Measurements from ENCODE around the gene DDHD1. TPM values are rescaled to one million over a fixed set of nuclear protein-coding genes. Genes with fewer than 3 reads are reported as not detected.

DDHD1 gene
- total and polyA plus RNA-seq, 2 experiments from 2014 or later, result 11.2 to 28.9 TPM

DNA sequence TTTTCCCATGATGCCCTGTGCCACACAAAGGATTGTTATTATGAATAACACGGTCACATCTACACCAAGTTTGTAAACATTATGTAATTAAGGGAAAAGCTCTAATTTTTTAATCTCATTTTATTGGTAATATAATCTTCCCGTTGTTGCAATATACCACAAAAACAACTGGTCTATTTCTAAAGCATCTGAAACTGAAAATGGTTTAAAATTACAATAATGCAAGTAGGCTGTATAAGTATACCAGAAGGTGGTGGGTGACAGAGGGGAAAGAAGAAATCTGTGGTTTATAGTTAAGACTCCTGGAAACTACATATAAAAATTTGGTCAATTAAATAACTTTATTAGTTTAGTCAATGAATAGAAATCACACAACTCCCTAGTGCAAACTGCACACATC is 5.2 kb downstream of the DDHD1 start:
- Histone ChIP-seq H3K4me2 (no peak overlapping the region), H3K4me3 (no peak overlapping the region), H3K9me2 (ENCODE audit: insufficient read depth) (no peaks in the 10 kb centered on the region), H3K36me3 (ENCODE audit: insufficient read depth) (no peaks in the 10 kb centered on the region), H3K4me1 (ENCODE audit: insufficient read depth) (peaks cover 25% of the 10 kb centered on the region), H3K27me3 (ENCODE audit: insufficient read depth) (peaks cover 19% of the 10 kb centered on the region), H3K79me2 (replicated peaks; ENCODE audit: insufficient read depth) (peaks cover 85% of the 10 kb centered on the region), H4K20me1 (replicated peaks; ENCODE audit: insufficient read depth) (peaks cover 28% of the 10 kb centered on the region), H3F3A (replicated peaks; ENCODE audit: low read depth) (no peaks in the 10 kb centered on the region), H3K27ac (ENCODE audit: low read depth) (no peak overlapping the region), H2AFZ (no peak overlapping the region)
- no peak for ATAC-seq
- no peak for TF ChIP-seq EZH2 (IDR thresholded peaks at IDR 0.05; ENCODE audit: low read depth, unreplicated experiment)
- no peak for TF ChIP-seq NANOG (IDR thresholded peaks at IDR 0.05; ENCODE audit: borderline replicate concordance)
- TF ChIP-seq EZH2phosphoT487 (IDR thresholded peaks at IDR 0.05; ENCODE audit: unreplicated experiment), result no peak
- no peak for TF ChIP-seq JUNB (IDR thresholded peaks at IDR 0.05; ENCODE audit: unreplicated experiment)
- TF ChIP-seq, protein P1, sequence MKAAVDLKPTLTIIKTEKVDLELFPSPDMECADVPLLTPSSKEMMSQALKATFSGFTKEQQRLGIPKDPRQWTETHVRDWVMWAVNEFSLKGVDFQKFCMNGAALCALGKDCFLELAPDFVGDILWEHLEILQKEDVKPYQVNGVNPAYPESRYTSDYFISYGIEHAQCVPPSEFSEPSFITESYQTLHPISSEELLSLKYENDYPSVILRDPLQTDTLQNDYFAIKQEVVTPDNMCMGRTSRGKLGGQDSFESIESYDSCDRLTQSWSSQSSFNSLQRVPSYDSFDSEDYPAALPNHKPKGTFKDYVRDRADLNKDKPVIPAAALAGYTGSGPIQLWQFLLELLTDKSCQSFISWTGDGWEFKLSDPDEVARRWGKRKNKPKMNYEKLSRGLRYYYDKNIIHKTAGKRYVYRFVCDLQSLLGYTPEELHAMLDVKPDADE (IDR thresholded peaks at IDR 0.05), result no peak
- TF ChIP-seq ZNF331 (CRISPR knock-in tag; IDR thresholded peaks at IDR 0.05; ENCODE audit: low read depth), result no peak
- TF ChIP-seq STAT1 (IDR thresholded peaks at IDR 0.05; ENCODE audit: unreplicated experiment), result no peak
- TF ChIP-seq POLR2AphosphoS5 (IDR thresholded peaks at IDR 0.05; ENCODE audit: low read depth), result no peak
- TF ChIP-seq, protein P2, sequence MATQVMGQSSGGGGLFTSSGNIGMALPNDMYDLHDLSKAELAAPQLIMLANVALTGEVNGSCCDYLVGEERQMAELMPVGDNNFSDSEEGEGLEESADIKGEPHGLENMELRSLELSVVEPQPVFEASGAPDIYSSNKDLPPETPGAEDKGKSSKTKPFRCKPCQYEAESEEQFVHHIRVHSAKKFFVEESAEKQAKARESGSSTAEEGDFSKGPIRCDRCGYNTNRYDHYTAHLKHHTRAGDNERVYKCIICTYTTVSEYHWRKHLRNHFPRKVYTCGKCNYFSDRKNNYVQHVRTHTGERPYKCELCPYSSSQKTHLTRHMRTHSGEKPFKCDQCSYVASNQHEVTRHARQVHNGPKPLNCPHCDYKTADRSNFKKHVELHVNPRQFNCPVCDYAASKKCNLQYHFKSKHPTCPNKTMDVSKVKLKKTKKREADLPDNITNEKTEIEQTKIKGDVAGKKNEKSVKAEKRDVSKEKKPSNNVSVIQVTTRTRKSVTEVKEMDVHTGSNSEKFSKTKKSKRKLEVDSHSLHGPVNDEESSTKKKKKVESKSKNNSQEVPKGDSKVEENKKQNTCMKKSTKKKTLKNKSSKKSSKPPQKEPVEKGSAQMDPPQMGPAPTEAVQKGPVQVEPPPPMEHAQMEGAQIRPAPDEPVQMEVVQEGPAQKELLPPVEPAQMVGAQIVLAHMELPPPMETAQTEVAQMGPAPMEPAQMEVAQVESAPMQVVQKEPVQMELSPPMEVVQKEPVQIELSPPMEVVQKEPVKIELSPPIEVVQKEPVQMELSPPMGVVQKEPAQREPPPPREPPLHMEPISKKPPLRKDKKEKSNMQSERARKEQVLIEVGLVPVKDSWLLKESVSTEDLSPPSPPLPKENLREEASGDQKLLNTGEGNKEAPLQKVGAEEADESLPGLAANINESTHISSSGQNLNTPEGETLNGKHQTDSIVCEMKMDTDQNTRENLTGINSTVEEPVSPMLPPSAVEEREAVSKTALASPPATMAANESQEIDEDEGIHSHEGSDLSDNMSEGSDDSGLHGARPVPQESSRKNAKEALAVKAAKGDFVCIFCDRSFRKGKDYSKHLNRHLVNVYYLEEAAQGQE (IDR thresholded peaks at IDR 0.05; ENCODE audit: unreplicated experiment), result no peak
- TF ChIP-seq, protein P3, sequence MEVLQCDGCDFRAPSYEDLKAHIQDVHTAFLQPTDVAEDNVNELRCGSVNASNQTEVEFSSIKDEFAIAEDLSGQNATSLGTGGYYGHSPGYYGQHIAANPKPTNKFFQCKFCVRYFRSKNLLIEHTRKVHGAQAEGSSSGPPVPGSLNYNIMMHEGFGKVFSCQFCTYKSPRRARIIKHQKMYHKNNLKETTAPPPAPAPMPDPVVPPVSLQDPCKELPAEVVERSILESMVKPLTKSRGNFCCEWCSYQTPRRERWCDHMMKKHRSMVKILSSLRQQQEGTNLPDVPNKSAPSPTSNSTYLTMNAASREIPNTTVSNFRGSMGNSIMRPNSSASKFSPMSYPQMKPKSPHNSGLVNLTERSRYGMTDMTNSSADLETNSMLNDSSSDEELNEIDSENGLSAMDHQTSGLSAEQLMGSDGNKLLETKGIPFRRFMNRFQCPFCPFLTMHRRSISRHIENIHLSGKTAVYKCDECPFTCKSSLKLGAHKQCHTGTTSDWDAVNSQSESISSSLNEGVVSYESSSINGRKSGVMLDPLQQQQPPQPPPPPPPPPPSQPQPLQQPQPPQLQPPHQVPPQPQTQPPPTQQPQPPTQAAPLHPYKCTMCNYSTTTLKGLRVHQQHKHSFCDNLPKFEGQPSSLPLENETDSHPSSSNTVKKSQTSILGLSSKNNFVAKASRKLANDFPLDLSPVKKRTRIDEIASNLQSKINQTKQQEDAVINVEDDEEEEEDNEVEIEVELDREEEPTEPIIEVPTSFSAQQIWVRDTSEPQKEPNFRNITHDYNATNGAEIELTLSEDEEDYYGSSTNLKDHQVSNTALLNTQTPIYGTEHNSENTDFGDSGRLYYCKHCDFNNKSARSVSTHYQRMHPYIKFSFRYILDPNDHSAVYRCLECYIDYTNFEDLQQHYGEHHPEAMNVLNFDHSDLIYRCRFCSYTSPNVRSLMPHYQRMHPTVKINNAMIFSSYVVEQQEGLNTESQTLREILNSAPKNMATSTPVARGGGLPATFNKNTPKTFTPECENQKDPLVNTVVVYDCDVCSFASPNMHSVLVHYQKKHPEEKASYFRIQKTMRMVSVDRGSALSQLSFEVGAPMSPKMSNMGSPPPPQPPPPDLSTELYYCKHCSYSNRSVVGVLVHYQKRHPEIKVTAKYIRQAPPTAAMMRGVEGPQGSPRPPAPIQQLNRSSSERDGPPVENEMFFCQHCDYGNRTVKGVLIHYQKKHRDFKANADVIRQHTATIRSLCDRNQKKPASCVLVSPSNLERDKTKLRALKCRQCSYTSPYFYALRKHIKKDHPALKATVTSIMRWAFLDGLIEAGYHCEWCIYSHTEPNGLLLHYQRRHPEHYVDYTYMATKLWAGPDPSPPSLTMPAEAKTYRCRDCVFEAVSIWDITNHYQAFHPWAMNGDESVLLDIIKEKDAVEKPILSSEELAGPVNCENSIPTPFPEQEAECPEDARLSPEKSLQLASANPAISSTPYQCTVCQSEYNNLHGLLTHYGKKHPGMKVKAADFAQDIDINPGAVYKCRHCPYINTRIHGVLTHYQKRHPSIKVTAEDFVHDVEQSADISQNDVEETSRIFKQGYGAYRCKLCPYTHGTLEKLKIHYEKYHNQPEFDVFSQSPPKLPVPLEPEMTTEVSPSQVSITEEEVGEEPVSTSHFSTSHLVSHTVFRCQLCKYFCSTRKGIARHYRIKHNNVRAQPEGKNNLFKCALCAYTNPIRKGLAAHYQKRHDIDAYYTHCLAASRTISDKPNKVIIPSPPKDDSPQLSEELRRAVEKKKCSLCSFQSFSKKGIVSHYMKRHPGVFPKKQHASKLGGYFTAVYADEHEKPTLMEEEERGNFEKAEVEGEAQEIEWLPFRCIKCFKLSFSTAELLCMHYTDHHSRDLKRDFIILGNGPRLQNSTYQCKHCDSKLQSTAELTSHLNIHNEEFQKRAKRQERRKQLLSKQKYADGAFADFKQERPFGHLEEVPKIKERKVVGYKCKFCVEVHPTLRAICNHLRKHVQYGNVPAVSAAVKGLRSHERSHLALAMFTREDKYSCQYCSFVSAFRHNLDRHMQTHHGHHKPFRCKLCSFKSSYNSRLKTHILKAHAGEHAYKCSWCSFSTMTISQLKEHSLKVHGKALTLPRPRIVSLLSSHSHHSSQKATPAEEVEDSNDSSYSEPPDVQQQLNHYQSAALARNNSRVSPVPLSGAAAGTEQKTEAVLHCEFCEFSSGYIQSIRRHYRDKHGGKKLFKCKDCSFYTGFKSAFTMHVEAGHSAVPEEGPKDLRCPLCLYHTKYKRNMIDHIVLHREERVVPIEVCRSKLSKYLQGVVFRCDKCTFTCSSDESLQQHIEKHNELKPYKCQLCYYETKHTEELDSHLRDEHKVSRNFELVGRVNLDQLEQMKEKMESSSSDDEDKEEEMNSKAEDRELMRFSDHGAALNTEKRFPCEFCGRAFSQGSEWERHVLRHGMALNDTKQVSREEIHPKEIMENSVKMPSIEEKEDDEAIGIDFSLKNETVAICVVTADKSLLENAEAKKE (CRISPR knock-in tag; IDR thresholded peaks at IDR 0.05), result no peak
- no peak for TF ChIP-seq CREB1 (CRISPR knock-in tag; IDR thresholded peaks at IDR 0.05; ENCODE audit: low read depth)
- TF ChIP-seq, protein P4, sequence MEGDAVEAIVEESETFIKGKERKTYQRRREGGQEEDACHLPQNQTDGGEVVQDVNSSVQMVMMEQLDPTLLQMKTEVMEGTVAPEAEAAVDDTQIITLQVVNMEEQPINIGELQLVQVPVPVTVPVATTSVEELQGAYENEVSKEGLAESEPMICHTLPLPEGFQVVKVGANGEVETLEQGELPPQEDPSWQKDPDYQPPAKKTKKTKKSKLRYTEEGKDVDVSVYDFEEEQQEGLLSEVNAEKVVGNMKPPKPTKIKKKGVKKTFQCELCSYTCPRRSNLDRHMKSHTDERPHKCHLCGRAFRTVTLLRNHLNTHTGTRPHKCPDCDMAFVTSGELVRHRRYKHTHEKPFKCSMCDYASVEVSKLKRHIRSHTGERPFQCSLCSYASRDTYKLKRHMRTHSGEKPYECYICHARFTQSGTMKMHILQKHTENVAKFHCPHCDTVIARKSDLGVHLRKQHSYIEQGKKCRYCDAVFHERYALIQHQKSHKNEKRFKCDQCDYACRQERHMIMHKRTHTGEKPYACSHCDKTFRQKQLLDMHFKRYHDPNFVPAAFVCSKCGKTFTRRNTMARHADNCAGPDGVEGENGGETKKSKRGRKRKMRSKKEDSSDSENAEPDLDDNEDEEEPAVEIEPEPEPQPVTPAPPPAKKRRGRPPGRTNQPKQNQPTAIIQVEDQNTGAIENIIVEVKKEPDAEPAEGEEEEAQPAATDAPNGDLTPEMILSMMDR (conservative IDR thresholded peaks at IDR 0.05; ENCODE audit: low read depth in 2 of 2), result no peak
- no peak for TF ChIP-seq ZNF114 (CRISPR knock-in tag; IDR thresholded peaks at IDR 0.05)
- H3K27me3 Mint-ChIP-seq (ENCODE audit: insufficient read depth, low read depth, poor library complexity), result peaks cover 10% of the 10 kb centered on the region
- no peak overlapping the region for H3K4me3 Mint-ChIP-seq
- no peak overlapping the region for H3K27ac Mint-ChIP-seq
- no peak for DNase-seq (ENCODE audit: low spot score)
- H3K36me3 Mint-ChIP-seq (ENCODE audit: low read depth), result peaks cover 6% of the 10 kb centered on the region
- peaks cover 6% of the 10 kb centered on the region; the same call in 2 of the 3 replicates for H3K9me3 Mint-ChIP-seq
- H3K4me1 Mint-ChIP-seq, result peaks cover 15% of the 10 kb centered on the region

All from GM23338 (cell line).